Naive thymus-derived CD4-positive, alpha-beta T cell (primary cell): ENCODE data around the gene ADGRD1. TPM values are rescaled to one million over a fixed set of nuclear protein-coding genes. Genes with fewer than 3 reads are reported as not detected.

Source experiments
- ATAC-seq: fragments of 150-1000 bp; cut with Tn5 transposase; 2 replicates; pipeline ENCODE4 v1.10.0; 2021; ENCODE audit warnings: mild to moderate bottlenecking, moderate library complexity
- CTCF ChIA-PET: fragments of 350-600 bp; sonication (Branson Sonifier 250); formaldehyde crosslinking; loops from one replicate; lab custom pipeline; 2021; ENCODE audit warnings: antibody characterized with exemption; lab: Charles Lee
- POLR2A ChIA-PET: fragments of 350-600 bp; sonication (Branson Sonifier 250); formaldehyde crosslinking; loops from one replicate; lab custom pipeline; 2021; ENCODE audit warnings: antibody characterized with exemption, inconsistent platforms; lab: Charles Lee
- DNase-seq, 9 donors: peaks; one replicate each; pipeline versions ENCODE4 v3.0.0 to v3.0.0-alpha.2; 2020 to 2022; ENCODE audit warnings: mixed read lengths in 1 of 9
- H3K27ac ChIP-seq: one replicate; pipeline ENCODE4 v1.7.0; 2013; ENCODE audit warnings: mild to moderate bottlenecking, low read depth, low read length, moderate library complexity
- H3K27me3 ChIP-seq, 2 donors: one replicate each; pipeline ENCODE4 v1.7.0; 2013; ENCODE audit warnings: low read length in 2 of 2, mild to moderate bottlenecking in 2 of 2, moderate library complexity in 2 of 2; ENCODE audit not compliant: control insufficient read depth in 2 of 2, insufficient read depth in 2 of 2
- H3K36me3 ChIP-seq, 3 experiments: 1 replicate in 2 of 3; 2 replicates in 1 of 3; pipeline ENCODE4 v1.7.0; 2013; ENCODE audit warnings: low read length in 3 of 3, mild to moderate bottlenecking in 3 of 3, moderate library complexity in 1 of 3; ENCODE audit not compliant: insufficient read depth in 3 of 3, control insufficient read depth in 2 of 3
- H3K4me1 ChIP-seq, 2 donors: one replicate each; pipeline ENCODE4 v1.7.0; 2013; ENCODE audit warnings: low read length in 2 of 2, mild to moderate bottlenecking in 2 of 2, moderate library complexity in 1 of 2; ENCODE audit not compliant: control insufficient read depth in 2 of 2, insufficient read depth in 2 of 2
- H3K4me3 ChIP-seq: 2 replicates; pipeline ENCODE4 v1.7.0; 2013; ENCODE audit warnings: mild to moderate bottlenecking, low read length
- H3K9me3 ChIP-seq, 3 experiments: 1 replicate in 2 of 3; 2 replicates in 1 of 3; pipeline ENCODE4 v1.7.0; 2013; ENCODE audit warnings: low read length in 3 of 3; ENCODE audit not compliant: control insufficient read depth in 2 of 3
- H3K27ac Mint-ChIP-seq, 9 donors: one replicate each; pipeline ENCODE4 v1.8.0; 2020 to 2022; ENCODE audit warnings: mixed read lengths in 9 of 9, mild to moderate bottlenecking in 8 of 9, moderate library complexity in 5 of 9, inconsistent platforms in 2 of 9
- H3K27me3 Mint-ChIP-seq, 5 donors: one replicate each; pipeline ENCODE4 v1.8.0; 2021 to 2022; ENCODE audit warnings: mixed read lengths in 5 of 5, mild to moderate bottlenecking in 1 of 5
- H3K36me3 Mint-ChIP-seq, 5 donors: one replicate each; pipeline ENCODE4 v1.8.0; 2020 to 2022; ENCODE audit warnings: mixed read lengths in 5 of 5, mild to moderate bottlenecking in 3 of 5, inconsistent platforms in 1 of 5
- H3K4me1 Mint-ChIP-seq, 7 donors: one replicate each; pipeline ENCODE4 v1.8.0; 2020 to 2022; ENCODE audit warnings: mixed read lengths in 7 of 7, mild to moderate bottlenecking in 3 of 7, inconsistent platforms in 1 of 7
- H3K4me3 Mint-ChIP-seq, 10 donors: one replicate each; pipeline ENCODE4 v1.8.0; 2020 to 2022; ENCODE audit warnings: mild to moderate bottlenecking in 10 of 10, mixed read lengths in 10 of 10, moderate library complexity in 6 of 10, inconsistent platforms in 2 of 10
- H3K9me3 Mint-ChIP-seq, 11 donors: one replicate each; pipeline ENCODE4 v1.8.0; 2020 to 2022; ENCODE audit warnings: mixed read lengths in 11 of 11, mild to moderate bottlenecking in 4 of 11, inconsistent platforms in 1 of 11, moderate library complexity in 1 of 11
- intact Hi-C, 2 donors: fragments of 100-400 bp; cut with micrococcal nuclease; formaldehyde crosslinking; loops; one replicate each; pipeline ENCODE4 v1.15.1; 2023
- polyA plus RNA-seq, 2 donors: library from polyadenylated mRNA; unstranded; fragments of 300-500 nt; fragmentation: Illumina TruSeq; gene quantifications; one replicate each; pipeline ENCODE4 v1.2.3, GENCODE V29; 2021
- total RNA-seq, 6 experiments: library from RNA in 5 of 6; stranded (reverse) in 5 of 6; gene quantifications; 1 replicate in 5 of 6; 2 replicates in 1 of 6; pipeline ENCODE4 v1.2.3 and lab custom pipeline; 2021 to 2026

The ADGRD1 gene
- total and polyA plus RNA-seq, 7 experiments from 2014 or later: 0.41 to 11.9 (median 1.6) TPM; not detected in 4

DNA sequence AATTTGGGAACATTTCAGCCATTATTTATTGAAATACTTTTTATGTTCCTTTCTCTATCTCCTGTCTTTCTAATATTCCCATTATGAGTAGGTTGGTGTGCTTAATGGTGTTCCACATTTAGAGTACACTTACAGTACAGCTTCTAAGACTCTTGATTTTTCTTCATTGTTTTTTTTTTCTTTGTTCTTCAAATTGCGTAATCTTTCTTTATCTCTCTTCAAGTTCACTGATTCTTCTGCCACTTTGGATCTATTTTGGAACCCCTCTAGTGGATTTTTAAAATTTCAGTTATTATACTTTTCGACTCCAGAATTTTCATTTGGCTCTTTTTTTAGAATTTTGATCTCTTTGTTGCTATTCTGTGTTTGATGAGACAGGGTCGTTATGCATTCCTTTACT is 157.7 kb downstream of the ADGRD1 start:
- DNase-seq (no peak), ATAC-seq (no peak)
- Histone ChIP-seq H3K27me3 (no peaks in the 10 kb centered on the region), H3K9me3 (no peaks in the 10 kb centered on the region), H3K4me3 (no peak overlapping the region), H3K27ac (no peak overlapping the region), H3K4me1 (peaks cover 0 to under 1% of the 10 kb centered on the region in 2 donors), H3K36me3 (no peaks in the 10 kb centered on the region)
- H3K4me3 Mint-ChIP-seq: no peak overlapping the region
- ChIA-PET POLR2A (no interaction called here), CTCF (interaction anchor here (0.6 kb wide), 1 partner anchor 9 kb away, joined by 3 read pairs; no protein-coding TSS in a partner anchor)
- intact Hi-C loops: no loop called here
- H3K9me3 Mint-ChIP-seq: peaks cover 0 to 7% (median 0%) of the 10 kb centered on the region in 11 donors
- H3K27ac Mint-ChIP-seq: no peak overlapping the region
- H3K27me3 Mint-ChIP-seq: peaks cover 0 to 14% (median 0%) of the 10 kb centered on the region in 5 donors
- peaks cover 0 to 2% (median 0%) of the 10 kb centered on the region in 7 donors for H3K4me1 Mint-ChIP-seq
- H3K36me3 Mint-ChIP-seq: no peaks in the 10 kb centered on the region

DNA sequence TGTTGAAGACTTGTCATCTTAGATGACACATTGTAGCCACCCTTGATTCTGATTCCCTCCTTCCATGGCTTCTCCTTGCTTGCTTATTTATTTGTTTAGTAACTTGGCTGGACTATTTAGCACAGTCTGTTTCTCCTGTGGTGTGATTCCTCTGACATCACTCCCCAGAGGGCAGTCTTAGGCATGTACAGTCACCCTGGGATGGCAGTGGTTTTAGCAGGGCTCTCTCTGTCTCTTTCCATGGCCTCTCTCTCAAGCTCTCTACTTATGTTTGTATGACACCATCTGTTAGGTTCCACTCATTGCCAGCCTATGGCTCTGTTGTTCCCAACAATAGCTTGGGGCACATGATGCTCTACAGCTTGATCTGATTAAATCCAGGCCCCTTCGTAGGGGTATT is 158.3 kb downstream of the ADGRD1 start:
- Histone ChIP-seq H3K4me3 (no peak overlapping the region), H3K27me3 (no peaks in the 10 kb centered on the region), H3K27ac (no peak overlapping the region), H3K4me1 (no peaks in the 10 kb centered on the region), H3K36me3 (no peaks in the 10 kb centered on the region), H3K9me3 (no peaks in the 10 kb centered on the region)
- POLR2A ChIA-PET: no interaction called here
- no peak overlapping the region for H3K27ac Mint-ChIP-seq
- H3K9me3 Mint-ChIP-seq: peaks cover 0 to 7% (median 0%) of the 10 kb centered on the region in 11 donors
- H3K4me1 Mint-ChIP-seq: no peaks in the 10 kb centered on the region
- intact Hi-C loops: no loop called here
- CTCF ChIA-PET: interaction anchor here (1.2 kb wide), 1 partner anchor 24 kb away, joined by 6 read pairs; no protein-coding TSS in a partner anchor
- peaks cover 0 to 14% (median 0%) of the 10 kb centered on the region in 5 donors for H3K27me3 Mint-ChIP-seq
- no peak for DNase-seq
- H3K36me3 Mint-ChIP-seq: no peaks in the 10 kb centered on the region
- H3K4me3 Mint-ChIP-seq: no peak overlapping the region
- ATAC-seq: no peak

DNA sequence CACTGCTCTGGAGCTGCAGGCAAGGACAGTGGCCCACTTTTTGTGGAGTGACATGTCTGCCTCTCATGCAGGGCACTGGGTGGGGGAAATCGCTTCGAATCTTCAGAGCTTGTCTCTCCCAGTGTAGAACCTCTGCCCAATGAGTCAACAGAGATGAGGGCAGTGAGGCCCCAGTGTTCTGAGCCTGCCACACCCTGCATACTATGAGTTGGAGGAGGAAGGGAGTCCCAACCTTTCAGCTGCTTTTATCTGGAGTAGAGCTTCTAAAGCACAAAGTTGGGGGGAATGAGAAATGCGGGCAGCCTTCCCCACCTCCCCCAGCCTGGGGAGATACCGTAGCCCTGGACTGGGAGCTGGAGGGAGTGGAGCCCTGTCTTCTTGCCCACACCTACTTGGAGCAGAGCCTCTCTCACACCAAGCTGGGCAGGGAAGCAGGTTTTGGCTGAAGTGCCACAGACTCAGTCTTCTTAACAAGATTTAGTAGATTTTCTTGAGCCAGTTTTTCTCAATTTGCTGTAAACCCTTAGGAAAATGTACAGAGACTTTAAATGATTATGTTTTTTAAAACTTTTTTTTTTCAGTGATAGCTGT is 159.1 kb downstream of the ADGRD1 start:
- Mint-ChIP-seq H3K4me1 (no peaks in the 10 kb centered on the region), H3K27ac (no peak overlapping the region), H3K27me3 (peaks cover 0 to 14% (median 0%) of the 10 kb centered on the region in 5 donors), H3K4me3 (no peak overlapping the region), H3K36me3 (no peaks in the 10 kb centered on the region), H3K9me3 (peaks cover 0 to 7% (median 0%) of the 10 kb centered on the region in 11 donors)
- Histone ChIP-seq H3K9me3 (no peaks in the 10 kb centered on the region), H3K4me3 (no peak overlapping the region), H3K27ac (no peak overlapping the region), H3K27me3 (no peaks in the 10 kb centered on the region), H3K36me3 (no peaks in the 10 kb centered on the region), H3K4me1 (no peaks in the 10 kb centered on the region)
- ATAC-seq (no peak), DNase-seq (no peak)
- CTCF ChIA-PET: interaction anchor here (1.2 kb wide), 1 partner anchor 23 kb away, joined by 6 read pairs; no protein-coding TSS in a partner anchor
- POLR2A ChIA-PET: no interaction called here
- intact Hi-C loops: no loop called here

DNA sequence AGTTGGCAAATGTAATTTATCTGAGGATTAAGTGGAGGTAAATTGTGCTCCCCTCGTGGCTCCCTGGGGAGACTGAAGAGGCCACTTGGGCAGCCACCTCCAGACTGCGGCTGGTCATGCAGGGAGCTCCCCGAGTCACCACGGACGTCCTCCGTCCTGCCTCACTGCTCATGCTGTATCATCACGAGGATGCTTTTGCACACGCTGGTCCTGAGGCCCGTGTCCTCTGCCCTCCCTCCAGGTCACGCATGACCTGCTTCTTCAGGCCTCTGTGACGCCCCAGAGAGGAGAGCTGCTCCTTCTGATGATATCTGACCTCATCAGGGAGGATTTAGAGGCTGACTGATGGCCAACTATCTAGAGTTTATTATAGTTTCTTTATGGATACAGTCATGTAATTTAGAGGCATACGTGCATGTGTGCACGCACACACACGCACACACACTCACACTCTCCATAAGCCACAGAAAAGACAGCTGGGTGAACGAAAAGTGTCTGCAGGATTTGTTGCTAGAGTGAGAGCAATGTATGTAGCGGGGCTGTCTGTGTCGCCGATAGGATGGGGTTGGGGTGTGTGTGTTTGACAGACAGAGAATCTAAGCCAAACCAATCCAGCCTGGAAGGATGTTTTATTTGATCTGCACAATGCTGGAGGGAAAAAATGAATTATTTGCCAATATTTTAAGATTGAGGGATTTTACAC is 160.0 kb downstream of the ADGRD1 start:
- H3K27ac Mint-ChIP-seq: no peak overlapping the region
- Histone ChIP-seq H3K4me3 (no peak overlapping the region), H3K27me3 (no peaks in the 10 kb centered on the region), H3K36me3 (no peaks in the 10 kb centered on the region), H3K27ac (no peak overlapping the region), H3K9me3 (no peaks in the 10 kb centered on the region), H3K4me1 (no peaks in the 10 kb centered on the region)
- H3K4me3 Mint-ChIP-seq: no peak overlapping the region
- intact Hi-C loops: no loop called here
- H3K9me3 Mint-ChIP-seq: peaks cover 0 to 5% (median 0%) of the 10 kb centered on the region in 11 donors
- ChIA-PET CTCF (no interaction called here), POLR2A (no interaction called here)
- peaks cover 0 to 14% (median 0%) of the 10 kb centered on the region in 5 donors for H3K27me3 Mint-ChIP-seq
- H3K36me3 Mint-ChIP-seq: no peaks in the 10 kb centered on the region
- ATAC-seq: no peak
- no peaks in the 10 kb centered on the region for H3K4me1 Mint-ChIP-seq
- no peak for DNase-seq

DNA sequence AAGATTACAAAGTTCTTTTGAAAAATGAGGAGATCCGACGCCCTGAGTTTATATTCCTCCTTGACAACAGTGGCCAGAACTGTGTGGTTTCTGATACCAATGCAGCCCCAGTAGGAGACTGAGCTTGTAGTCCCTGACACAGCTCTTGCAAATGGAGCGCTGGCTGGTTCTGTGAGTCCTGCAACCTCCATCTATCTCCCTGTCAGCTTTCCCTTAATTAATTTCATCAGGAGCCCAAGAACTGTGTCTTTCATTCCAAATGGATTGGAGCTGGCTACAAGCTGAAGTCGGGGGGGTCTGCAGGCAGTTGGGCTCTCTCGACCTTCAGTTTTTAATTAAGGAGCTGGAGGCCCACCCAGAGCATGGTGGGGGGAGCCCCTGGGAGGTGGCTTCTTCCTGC is 160.6 kb downstream of the ADGRD1 start:
- H3K4me1 Mint-ChIP-seq: no peaks in the 10 kb centered on the region
- no peak overlapping the region for H3K4me3 Mint-ChIP-seq
- peaks cover 0 to 14% (median 0%) of the 10 kb centered on the region in 5 donors for H3K27me3 Mint-ChIP-seq

DNA sequence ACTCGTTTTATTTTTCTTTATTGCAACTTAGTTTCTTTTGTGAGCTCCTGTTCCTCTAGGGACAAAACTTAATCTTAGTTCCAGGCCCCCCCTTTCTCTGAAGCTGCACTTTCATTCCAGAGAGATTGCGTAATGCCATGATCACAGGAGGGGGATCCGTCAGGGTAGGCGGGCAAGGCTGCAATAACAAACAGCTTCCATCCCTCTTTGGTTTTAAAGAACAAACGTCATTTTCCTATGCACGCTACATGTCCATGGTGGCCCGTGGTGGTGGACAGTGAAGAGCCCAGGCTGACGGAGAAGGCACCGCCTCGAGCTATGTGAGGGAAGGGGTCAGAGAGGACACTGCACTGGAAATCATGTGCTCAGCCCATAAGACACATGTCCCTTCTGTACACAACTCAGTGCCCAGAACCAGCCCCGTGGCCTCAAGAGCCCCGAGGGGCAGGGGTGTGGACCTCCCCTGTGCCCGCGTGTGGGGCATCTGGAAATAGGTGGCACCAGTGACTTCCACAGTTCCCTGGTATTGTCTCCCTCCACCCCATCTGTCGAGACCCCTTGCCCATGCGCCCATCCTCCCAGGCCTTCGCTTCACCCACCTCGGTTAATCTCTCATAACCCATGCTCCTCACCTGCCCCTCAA is 161.4 kb downstream of the ADGRD1 start:
- H3K4me1 ChIP-seq: no peaks in the 10 kb centered on the region
- POLR2A ChIA-PET: no interaction called here
- CTCF ChIA-PET: no interaction called here
- ATAC-seq: no peak
- no peak overlapping the region for H3K4me3 ChIP-seq
- Mint-ChIP-seq H3K27me3 (peaks cover 0 to 18% (median 0%) of the 10 kb centered on the region in 5 donors), H3K27ac (no peak overlapping the region), H3K4me3 (no peak overlapping the region), H3K4me1 (no peaks in the 10 kb centered on the region), H3K9me3 (no peaks in the 10 kb centered on the region), H3K36me3 (no peaks in the 10 kb centered on the region)
- no peaks in the 10 kb centered on the region for H3K36me3 ChIP-seq
- no peak for DNase-seq
- intact Hi-C loops: no loop called here
- H3K9me3 ChIP-seq: no peaks in the 10 kb centered on the region
- H3K27me3 ChIP-seq: no peaks in the 10 kb centered on the region
- no peak overlapping the region for H3K27ac ChIP-seq

More for the DNA sequence above, 160.6 kb downstream of the ADGRD1 start:
- no peaks in the 10 kb centered on the region for H3K4me1 ChIP-seq
- no peaks in the 10 kb centered on the region for H3K27me3 ChIP-seq
- no peak overlapping the region for H3K4me3 ChIP-seq
- H3K27ac ChIP-seq: no peak overlapping the region
- H3K9me3 ChIP-seq: no peaks in the 10 kb centered on the region
- H3K36me3 ChIP-seq: no peaks in the 10 kb centered on the region
- ChIA-PET CTCF (no interaction called here), POLR2A (no interaction called here)
- Mint-ChIP-seq H3K27ac (no peak overlapping the region), H3K36me3 (no peaks in the 10 kb centered on the region), H3K9me3 (peaks cover 0 to 2% (median 0%) of the 10 kb centered on the region in 11 donors)
- intact Hi-C loops: no loop called here
- ATAC-seq (no peak), DNase-seq (no peak)
